Suppressor macrophage treated with lipopolysaccharide for 4 hours (primary cell): ENCODE measurements around the gene DDR1.
A peak's percentile ranks its signal among the peaks of the same experiment; 100 is the strongest.
"Not testable (repeated sequence)": the region's sequence is repeated elsewhere in the genome, so short reads cannot be mapped to it uniquely, and the experiment has no call there.

ENCODE experiments used
- DNase-seq: peaks from one replicate; pipeline ENCODE4 v3.0.0-alpha.2; 2020

DDR1 gene

DNA sequence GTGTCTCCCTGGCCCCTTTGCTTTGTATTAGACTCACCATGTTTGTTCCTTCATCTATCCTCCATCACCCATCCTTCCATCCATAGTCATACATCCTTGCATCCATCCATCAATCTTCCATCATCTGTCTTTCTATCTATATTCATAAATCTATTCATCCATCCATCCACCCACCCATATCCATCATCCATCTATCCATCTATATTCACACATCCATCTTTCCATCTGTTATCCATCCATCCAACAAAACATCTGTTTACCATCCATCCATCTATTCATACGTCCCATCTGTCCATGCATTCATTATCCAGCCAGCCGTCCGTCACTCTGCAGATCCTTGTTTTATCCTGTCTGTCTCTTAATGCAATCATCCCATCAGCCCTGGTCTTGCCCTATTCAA lies 10.6 kb downstream of the DDR1 start:
- DNase-seq: no peak

- DNase-seq: no peak
Observed at GRCh38 chr6:30895343-30895742, 11.0 kb downstream of the DDR1 start.

DNA sequence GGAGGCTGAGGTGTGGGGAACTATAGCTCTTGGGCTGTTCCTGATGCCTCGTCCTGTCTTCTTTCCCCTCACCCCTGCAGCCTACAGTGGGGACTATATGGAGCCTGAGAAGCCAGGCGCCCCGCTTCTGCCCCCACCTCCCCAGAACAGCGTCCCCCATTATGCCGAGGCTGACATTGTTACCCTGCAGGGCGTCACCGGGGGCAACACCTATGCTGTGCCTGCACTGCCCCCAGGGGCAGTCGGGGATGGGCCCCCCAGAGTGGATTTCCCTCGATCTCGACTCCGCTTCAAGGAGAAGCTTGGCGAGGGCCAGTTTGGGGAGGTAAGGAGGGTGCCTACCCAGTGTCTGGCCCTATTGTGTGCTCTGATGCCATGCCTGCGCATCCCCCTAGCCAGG lies 12.2 kb downstream of the DDR1 start:
- no peak for DNase-seq

DNA sequence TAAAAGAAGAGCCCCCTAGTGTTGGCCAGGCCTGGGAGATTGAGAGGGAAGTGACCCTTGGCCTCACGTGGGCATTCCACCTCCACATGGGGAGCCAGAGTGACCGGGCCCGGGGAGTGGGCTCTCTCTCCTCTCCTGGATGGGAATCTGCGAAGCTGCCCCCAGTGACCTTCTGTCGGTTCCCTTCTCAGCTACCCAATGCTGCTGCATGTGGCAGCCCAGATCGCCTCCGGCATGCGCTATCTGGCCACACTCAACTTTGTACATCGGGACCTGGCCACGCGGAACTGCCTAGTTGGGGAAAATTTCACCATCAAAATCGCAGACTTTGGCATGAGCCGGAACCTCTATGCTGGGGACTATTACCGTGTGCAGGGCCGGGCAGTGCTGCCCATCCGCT lies 13.6 kb downstream of the DDR1 start:
- no peak for DNase-seq

DNA sequence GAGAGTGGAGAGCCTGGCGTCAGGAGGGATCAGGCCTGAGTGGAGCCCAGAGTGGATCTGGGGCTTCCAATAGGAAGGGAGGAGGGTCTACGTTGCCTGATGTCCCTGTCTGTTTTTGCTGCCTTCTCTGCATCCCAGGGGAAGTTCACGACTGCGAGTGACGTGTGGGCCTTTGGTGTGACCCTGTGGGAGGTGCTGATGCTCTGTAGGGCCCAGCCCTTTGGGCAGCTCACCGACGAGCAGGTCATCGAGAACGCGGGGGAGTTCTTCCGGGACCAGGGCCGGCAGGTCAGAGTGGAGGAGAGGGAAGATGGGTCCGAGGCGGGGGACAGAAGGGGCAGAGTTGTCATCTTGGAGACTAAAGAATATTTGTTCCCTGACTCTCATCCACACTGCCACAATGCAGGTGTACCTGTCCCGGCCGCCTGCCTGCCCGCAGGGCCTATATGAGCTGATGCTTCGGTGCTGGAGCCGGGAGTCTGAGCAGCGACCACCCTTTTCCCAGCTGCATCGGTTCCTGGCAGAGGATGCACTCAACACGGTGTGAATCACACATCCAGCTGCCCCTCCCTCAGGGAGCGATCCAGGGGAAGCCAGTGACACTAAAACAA lies 14.5 kb downstream of the DDR1 start:
- DNase-seq: no peak

DNA sequence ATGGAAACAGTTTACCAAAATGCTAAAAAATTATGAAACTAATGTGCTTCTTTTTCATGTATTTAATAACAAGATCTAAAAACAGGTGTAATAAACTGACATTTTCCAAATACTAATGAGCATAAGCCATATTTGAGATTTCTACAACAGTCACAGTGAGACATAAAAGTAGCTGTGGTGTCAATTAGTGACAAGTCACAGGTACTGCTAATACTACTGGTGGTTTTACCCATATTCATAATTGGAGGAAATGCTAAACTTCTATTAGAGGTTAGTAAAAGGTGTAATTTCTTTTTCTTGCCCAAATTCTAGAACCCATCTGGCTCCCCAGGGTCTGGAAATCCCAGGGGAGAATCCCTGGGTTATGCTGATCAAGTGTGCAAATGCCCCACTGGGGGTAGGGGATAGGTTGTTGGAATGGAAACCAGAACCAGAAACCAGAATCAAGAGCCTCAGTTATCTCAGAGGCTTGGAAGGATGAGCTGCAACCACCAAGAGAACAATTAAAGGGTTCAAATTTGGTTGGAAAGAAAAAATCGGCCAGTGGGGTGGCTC lies 16.6 kb downstream of the DDR1 start:
- DNase-seq: no peak

DNA sequence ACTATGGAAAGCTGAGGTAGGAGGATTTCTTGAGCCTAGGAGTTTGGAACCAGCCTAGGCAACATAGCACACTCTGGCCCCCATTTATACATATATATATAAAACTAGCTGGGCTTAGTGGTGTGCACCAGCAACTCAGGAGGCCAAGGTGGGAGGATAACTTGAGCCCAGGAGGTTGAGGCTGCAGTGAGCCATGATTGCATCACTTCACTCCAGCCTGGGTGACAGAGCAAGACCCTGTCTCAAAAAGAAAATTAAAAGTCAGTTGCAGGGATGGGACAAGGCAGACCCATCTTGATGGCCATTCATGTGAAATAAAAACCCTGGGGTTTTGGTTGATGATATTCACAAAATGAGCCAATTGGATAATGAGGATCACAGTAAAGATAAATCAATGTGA lies 17.1 kb downstream of the DDR1 start:
- no peak for DNase-seq

GRCh38 chr6:30902196-30902595 lies 17.9 kb downstream of the DDR1 start:
- DNase-seq: not testable (repeated sequence)

DNA sequence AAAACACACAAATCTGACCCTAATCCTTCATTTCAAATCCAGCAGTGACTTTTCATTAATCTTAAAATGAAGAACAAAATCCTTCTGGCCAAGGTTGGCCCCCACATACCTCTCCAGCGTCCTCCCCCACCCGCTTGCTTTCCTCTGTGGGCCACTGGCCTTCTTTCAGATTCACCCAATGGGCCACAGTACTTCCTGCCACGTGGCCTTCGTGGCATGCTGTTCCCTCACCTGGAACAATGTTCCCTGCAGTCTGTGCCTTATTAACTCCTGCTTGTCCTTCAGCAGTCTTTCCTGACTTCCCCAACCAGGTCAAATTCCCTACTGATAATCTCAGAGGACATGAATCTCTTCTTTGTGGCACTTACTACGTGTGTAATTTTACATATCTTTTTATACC lies 18.4 kb downstream of the DDR1 start:
- no peak for DNase-seq

DNA sequence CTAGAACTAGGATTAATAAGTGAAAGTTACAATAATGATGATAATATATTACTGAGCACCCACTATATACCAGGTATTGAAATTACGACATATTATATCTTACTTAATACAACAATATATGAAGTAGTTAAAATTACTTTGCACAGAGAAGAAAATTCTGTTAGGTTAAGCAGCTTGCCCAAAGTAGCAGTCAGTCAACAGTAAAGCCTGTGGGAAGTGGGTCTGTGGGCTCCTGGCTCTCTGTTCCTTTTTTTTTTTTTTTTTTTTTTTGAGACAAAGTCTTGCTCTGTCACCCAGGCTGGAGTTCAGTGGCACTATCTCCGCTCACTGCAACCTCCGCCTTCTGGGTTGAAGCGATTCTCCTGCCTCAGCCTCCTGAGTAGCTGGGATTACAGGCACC lies 18.9 kb downstream of the DDR1 start:
- no peak for DNase-seq

GRCh38 chr6:30907290-30907757 lies 23.0 kb downstream of the DDR1 start:
- DNase-seq: not testable (repeated sequence)

DNA sequence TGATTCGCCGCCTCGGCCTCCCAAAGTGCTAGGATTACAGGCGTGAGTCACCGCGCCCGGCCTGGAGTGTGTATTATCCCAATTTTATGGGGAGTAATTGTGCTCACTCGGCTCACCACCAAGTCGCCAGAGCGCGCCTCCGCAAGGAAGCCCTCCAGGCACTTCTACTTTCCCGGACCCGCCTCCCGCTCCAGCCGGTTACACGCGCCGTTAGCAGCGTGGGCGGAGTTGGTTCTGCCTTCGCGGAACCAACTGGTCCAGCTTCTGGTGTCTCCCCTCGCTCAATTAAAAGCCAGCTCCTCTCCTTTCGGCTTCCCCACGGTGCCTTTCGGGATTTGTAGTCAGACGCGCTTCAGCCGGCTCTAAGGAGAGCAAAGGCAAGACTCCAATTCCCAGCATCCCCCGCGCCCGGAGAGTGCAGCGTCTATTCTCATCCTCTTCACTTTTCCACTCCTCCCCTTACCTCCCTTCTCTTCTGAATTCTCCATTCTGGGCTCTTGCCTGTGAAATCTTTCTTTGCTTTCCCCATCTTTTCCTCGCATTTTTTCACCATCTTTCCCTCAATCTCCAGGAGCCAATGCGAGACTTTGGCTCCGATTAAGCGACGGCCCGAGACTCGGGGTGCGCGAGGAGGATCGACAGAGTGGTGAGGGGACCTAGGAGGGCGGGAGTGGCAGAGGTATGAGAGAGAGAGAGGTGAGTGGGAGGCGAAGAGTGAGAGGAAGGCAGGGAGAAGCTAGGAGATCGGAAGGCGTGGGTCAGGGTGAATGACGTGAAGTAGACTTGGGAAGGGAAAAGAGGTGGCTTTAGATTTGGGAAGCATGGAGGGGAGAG lies 23.7 kb downstream of the DDR1 start, which contains the start of gene GTF2H4:
Gene GTF2H4 (plus strand): TSS at position 450 of the 834 bp plus-strand sequence.
- DNase-seq: peak; percentile 99

DNA sequence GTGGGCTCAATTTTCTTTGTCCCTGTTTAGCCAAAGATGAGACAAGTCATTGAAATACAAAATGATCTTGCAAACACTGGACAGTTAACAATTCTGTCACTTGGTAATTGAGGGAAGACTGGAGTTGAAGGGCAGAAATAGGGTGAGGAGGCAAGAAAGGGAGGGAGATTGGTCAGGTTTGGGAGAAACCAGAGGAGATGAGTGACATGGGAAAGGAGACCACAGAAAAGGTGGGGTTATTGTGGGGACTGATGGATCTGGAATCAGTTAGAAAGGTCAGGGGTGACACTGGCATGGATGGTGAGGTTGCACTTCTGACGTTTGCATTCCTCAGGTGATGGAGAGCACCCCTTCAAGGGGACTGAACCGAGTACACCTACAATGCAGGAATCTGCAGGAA lies 24.4 kb downstream of the DDR1 start:
- no peak for DNase-seq

DNA sequence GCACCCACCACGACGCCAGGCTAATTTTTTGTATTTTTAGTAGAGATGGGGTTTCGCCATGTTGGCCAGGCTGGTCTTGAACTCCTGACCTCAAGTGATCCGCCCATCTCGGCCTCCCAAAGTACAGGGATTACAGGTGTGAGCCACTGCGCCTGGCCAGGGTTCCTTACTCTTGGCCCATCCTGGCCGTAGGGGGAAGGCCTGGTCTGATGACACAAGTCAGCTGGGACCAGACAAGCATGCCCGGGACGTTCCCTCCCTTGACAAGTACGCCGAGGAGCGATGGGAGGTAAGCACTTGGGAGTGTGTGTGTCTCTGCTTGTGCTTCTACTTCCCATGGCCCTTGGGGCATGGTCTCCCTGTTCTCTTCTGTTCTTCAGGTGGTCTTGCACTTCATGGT lies 26.2 kb downstream of the DDR1 start:
- DNase-seq: not testable (repeated sequence)

- DNase-seq: no peak
Observed at GRCh38 chr6:30912746-30913520, 28.6 kb downstream of the DDR1 start.

DNA sequence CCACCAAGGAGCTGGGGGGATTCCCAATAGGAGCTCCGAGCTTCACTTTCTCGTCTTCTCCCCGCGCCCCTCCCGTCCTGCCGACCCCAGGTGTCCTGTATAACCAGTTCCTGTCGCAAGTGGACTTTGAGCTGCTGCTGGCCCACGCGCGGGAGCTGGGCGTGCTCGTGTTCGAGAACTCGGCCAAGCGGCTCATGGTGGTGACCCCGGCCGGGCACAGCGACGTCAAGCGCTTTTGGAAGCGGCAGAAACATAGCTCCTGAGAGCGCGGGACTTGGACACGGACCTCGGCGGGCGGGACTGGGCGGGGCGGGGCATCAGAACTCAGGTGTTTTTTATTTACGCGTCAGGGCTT lies 29.4 kb downstream of the DDR1 start:
- DNase-seq: no peak

GRCh38 chr6:30914076-30914853 lies 29.9 kb downstream of the DDR1 start, which contains the start of gene VARS2:
Gene VARS2 (plus strand): TSS chr6:30914238. CDS start chr6:30914837, 599 bp downstream.
- peak; percentile 95 for DNase-seq

GRCh38 chr6:30914854-30915590 lies 30.7 kb downstream of the DDR1 start:
- no peak for DNase-seq

DNA sequence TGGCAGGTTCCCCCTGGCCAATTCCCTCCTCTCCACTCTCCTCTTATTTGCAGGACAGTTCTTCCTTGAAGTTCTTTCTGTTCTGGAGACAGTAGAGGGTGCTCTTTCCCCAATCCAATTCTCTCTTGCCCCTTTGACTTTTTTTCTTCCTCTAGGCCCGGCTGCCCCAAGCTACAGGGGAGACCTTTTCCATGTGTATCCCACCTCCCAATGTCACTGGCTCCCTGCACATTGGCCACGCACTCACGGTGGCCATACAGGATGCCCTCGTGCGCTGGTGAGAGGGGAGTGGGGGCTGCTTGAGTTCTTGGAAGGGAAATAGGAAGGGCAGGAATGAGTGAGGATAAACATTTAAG lies 31.2 kb downstream of the DDR1 start:
- DNase-seq: peak; percentile 74

DNA sequence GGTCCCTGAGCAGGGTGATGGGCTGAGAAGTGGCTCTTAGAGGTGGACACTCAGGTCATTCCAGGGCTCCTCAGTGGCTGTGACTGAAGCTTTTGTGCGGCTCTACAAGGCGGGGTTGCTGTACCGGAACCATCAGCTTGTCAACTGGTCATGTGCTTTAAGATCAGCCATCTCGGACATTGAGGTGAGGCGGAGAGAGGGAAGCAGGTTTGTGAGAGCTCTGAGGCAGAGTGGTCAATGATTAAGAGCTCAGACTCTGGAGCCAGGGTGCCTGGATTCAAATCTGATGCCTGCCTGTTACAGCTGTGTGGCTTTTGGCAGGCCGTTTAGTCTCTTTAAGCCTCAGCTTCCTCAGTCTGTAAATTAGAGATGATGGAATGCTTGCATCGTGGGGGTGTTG lies 32.7 kb downstream of the DDR1 start:
- no peak for DNase-seq

DNA sequence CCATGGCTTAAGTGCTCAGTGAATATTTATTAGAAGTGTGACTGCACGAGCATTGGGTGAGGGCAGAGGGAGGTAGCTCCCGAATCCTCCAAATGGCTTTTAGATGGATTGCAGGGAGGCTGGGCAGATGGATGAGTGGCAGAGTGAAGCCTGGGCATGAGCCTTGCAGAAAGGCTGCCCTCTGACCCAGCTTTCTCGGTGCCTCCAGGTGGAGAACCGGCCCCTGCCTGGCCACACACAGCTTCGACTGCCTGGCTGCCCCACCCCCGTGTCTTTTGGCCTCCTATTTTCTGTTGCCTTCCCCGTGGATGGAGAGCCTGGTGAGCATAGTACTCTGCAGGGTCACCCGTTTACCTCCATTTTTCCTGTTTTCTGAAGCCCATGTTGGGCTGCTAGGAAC lies 33.2 kb downstream of the DDR1 start:
- DNase-seq: no peak

DNA sequence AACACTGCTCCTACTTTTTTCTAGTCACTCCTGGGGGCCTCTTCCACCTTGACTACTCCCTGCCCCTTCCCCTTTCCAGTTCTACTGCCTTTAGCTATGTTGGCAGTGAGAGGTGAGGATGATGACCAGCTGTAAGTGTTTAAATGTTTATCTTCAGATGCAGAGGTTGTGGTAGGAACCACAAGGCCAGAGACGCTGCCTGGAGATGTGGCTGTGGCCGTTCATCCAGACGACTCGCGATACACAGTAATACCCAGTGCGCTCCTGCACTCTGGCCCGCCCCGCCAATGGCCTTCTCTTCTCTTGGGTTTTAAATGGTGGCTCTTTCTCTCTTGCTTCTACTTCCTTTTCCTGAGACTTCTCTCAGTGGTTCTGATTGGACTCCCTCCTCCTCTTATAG lies 34.4 kb downstream of the DDR1 start:
- no peak for DNase-seq
